ENCODE results near the gene LMNA. TPM values are rescaled to one million over a fixed set of nuclear protein-coding genes. Genes with fewer than 3 reads are reported as not detected.
"Not testable (repeated sequence)": the region's sequence is repeated elsewhere in the genome, so short reads cannot be mapped to it uniquely, and the experiment has no call there.

The LMNA gene
- 944 and 992 TPM in 2 replicates for total RNA-seq (2014; rRNA removed; shearing (Covaris generic))

DNA sequence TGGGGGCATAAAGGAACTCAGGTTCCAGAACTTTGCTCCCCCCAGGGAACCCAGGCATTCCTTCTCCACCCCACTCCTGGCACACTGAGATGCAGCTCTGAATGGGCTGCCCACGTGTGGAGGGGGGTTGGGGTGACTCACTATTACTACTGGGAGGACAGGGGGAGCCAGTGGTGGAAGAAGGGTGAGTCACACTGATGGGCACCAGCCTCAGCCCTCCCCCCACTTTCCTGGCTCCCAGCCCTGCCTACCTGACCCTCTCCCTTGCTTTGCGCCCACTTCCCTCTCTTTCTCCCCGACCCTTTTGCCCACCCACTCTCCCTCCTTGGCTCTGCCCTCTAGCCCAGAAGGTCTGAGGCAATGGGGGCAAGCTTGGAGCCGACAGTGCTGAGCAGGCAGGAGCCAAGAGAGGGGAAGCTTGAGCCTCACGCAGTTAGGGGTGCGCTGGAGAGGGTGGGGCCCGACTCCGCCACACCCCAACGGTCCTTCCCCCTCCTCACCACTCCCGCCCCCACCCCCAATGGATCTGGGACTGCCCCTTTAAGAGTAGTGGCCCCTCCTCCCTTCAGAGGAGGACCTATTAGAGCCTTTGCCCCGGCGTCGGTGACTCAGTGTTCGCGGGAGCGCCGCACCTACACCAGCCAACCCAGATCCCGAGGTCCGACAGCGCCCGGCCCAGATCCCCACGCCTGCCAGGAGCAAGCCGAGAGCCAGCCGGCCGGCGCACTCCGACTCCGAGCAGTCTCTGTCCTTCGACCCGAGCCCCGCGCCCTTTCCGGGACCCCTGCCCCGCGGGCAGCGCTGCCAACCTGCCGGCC is at the start of gene LMNA:
LMNA (plus strand) TSS at position 611 of the 818 bp plus-strand sequence. CDS start 208 bp downstream, outside the sequence.
- Histone ChIP-seq H3K27ac (peak within 1 kb of the TSS; percentile 92), H3K27me3 (replicated peaks) (no peaks in the 10 kb centered on the region), H3K4me3 (peak within 1 kb of the TSS; percentile 95), H3K9me3 (replicated peaks) (no peaks in the 10 kb centered on the region), H3K4me1 (replicated peaks) (peaks cover 47% of the 10 kb centered on the region), H3K36me3 (peaks cover 41% of the 10 kb centered on the region)
- DNase-seq (ENCODE audit: low read depth in 1 of 2, low spot score in 2 of 2): peak; percentile 98

DNA sequence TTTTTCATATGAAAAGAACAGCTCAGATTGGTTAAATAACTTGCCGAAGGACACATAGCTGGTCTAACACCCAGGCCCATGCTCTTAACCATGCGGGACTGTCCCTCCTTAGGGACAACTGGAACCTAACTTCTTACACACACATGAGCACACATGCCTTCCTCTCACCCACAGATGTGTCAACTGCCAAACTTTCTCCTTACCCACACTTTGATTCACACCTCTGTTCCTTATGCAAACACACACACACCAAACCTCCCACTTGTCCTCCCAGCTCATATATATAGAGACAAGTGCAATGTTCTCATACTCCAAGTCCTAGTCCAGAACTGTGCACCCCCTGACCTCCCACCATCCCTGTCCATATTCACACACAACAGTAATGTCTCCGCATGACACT is 49.3 kb upstream of the LMNA start:
- no peak for DNase-seq (ENCODE audit: low read depth in 1 of 2, low spot score in 2 of 2)
- Histone ChIP-seq H3K27me3 (replicated peaks) (no peaks in the 10 kb centered on the region), H3K9me3 (replicated peaks) (no peaks in the 10 kb centered on the region), H3K4me3 (no peak overlapping the region), H3K27ac (no peak overlapping the region), H3K36me3 (no peaks in the 10 kb centered on the region), H3K4me1 (replicated peaks) (peaks cover 15% of the 10 kb centered on the region)

DNA sequence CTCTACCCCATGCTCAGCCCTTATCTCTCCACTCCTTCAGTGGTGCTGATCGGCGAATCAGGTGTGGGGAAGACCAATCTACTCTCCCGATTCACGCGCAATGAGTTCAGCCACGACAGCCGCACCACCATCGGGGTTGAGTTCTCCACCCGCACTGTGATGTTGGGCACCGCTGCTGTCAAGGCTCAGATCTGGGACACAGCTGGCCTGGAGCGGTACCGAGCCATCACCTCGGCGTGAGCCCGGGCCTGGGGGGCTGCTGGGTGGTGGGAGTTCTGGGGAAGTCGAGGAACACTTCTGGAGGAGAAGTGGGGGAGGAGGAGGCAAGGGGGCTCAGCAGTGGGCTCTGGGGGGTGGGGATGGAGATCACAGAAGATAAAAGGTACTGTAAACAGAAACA is 48.6 kb upstream of the LMNA start:
- no peak overlapping the region for H3K27ac ChIP-seq
- no peaks in the 10 kb centered on the region for H3K9me3 ChIP-seq (replicated peaks)
- H3K27me3 ChIP-seq (replicated peaks): no peaks in the 10 kb centered on the region
- no peak overlapping the region for H3K4me3 ChIP-seq
- peaks cover 15% of the 10 kb centered on the region for H3K4me1 ChIP-seq (replicated peaks)
- no peaks in the 10 kb centered on the region for H3K36me3 ChIP-seq
- DNase-seq (ENCODE audit: low read depth in 1 of 2, low spot score in 2 of 2): no peak

DNA sequence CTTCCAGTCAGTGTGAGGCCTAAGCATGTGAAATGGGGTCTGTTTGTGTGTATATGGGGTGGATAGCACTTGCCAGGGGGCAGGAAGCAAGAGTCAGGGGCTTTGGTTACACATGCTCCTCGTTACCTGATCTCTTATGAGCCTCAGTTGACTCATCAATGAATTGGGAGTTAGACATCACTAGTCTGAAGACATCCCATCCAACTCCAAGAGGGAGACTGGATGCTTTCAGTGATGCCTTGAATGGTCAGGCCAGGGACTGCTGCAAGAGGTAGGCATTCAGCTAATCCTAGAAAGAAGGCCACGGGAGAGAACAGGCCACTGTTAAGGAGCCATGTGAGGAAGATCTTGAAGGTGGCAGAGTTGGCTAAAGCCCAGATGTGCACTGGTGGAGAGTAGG is 47.2 kb upstream of the LMNA start:
- H3K4me3 ChIP-seq: no peak overlapping the region
- H3K4me1 ChIP-seq (replicated peaks): peaks cover 15% of the 10 kb centered on the region
- DNase-seq (ENCODE audit: low read depth in 1 of 2, low spot score in 2 of 2): no peak
- no peak overlapping the region for H3K27ac ChIP-seq
- no peaks in the 10 kb centered on the region for H3K27me3 ChIP-seq (replicated peaks)
- no peaks in the 10 kb centered on the region for H3K36me3 ChIP-seq
- H3K9me3 ChIP-seq (replicated peaks): no peaks in the 10 kb centered on the region

DNA sequence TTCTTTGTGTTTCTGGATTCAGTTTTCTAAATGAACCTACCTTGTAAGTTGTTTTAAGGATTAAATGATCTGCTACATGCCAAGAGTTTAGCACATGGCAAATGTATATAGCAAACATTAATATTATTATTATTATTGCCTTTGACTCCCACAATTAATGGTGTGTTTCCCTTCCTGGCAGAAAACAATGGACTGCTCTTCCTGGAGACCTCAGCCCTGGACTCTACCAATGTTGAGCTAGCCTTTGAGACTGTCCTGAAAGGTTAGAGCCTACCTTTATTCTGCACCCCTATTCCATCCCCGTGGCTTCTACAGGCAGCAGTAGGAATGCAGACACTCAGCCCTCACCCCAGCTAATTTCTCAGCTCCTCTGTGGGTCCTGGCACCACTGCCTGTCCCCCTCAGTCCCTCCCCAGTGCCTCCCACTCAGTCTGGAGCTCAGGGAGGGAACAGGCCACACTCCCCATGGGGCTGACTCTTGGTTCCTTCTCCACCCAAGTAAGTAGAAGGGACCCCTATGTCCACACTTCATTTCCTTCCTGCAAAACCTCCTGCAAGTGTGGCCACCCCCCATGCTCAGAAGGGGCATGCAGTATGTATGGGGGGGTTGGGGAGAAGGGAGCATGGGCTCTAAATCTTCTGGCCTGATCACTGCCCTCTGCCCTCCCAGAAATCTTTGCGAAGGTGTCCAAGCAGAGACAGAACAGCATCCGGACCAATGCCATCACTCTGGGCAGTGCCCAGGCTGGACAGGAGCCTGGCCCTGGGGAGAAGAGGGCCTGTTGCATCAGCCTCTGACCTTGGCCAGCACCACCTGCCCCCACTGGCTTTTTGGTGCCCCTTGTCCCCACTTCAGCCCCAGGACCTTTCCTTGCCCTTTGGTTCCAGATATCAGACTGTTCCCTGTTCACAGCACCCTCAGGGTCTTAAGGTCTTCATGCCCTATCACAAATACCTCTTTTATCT is 44.7 kb upstream of the LMNA start:
- no peaks in the 10 kb centered on the region for H3K4me1 ChIP-seq (replicated peaks)
- no peaks in the 10 kb centered on the region for H3K36me3 ChIP-seq
- H3K4me3 ChIP-seq: no peak overlapping the region
- H3K27ac ChIP-seq: no peak overlapping the region
- no peaks in the 10 kb centered on the region for H3K27me3 ChIP-seq (replicated peaks)
- no peaks in the 10 kb centered on the region for H3K9me3 ChIP-seq (replicated peaks)
- DNase-seq (ENCODE audit: low read depth in 1 of 2, low spot score in 2 of 2): no peak

DNA sequence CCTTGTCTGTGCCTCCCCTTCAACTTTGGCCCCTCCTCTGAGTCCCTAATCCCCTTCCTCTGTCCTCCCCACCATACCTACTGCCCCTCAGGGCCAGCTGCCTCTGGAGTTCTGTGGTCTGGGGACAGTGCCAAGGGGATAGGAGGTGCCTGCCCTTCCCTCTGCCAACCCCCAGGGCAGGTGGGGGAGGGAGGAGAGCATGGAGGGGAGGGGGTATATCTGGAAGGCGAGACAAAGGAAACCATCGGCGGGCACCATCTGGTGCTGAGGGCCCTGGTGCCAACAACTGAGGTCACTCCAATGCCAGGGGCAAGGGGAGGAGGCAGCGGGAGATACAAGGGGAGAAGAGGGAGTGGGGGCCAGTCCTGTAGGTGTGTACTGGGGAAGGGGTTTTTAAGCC is 44.0 kb upstream of the LMNA start:
- Histone ChIP-seq H3K27me3 (replicated peaks) (no peaks in the 10 kb centered on the region), H3K27ac (no peak overlapping the region), H3K36me3 (no peaks in the 10 kb centered on the region), H3K4me1 (replicated peaks) (no peaks in the 10 kb centered on the region), H3K4me3 (no peak overlapping the region), H3K9me3 (replicated peaks) (no peaks in the 10 kb centered on the region)
- no peak for DNase-seq (ENCODE audit: low read depth in 1 of 2, low spot score in 2 of 2)

DNA sequence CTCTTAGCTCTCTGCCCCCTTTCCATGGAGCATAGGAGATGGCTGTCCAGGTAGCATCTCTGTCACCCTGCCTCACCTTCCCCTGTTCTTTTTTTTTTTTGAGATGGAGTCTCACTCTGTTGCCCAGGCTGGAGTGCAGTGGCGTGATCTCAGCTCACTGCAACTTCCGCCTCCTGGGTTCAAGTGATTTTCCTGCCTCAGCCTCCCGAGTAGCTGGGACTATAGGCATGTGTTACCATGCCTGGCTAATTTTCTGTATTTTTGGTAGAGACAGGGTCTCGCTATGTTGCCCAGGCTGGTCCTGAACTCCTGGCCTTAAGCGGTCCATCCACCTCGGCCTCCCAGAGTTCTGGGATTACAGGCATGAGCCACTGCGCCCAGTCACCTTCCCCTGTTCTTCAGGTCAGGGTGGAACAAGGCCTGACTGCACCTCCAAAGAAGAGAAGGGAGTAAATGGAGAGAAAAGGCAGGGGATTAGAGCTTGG is 43.1 kb upstream of the LMNA start:
- not testable (repeated sequence) for H3K27ac ChIP-seq; H3K9me3 ChIP-seq (replicated peaks); H3K4me3 ChIP-seq; H3K27me3 ChIP-seq (replicated peaks); DNase-seq (ENCODE audit: low read depth in 1 of 2, low spot score in 2 of 2); H3K4me1 ChIP-seq (replicated peaks); H3K36me3 ChIP-seq

DNA sequence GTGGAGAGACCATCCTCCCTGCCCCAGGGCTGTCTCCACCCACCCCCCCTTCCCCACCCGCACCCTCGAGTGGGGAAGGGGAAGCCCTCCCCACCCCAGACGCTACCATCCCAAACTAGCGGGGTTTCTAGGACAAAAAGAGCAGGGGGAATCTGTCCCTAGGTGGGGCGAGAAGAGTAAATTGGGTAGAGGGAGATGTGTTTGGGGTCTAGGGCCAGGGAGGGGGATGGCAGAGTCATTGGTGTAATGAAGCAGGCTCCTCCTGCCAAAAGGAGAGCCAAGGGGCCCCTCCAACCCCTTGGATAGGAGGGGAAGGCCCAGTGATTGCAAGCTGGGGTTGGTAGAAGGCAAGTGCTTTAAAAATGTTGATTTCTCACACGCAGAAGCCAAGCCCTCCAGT is 42.3 kb upstream of the LMNA start:
- Histone ChIP-seq H3K9me3 (replicated peaks) (no peaks in the 10 kb centered on the region), H3K27ac (no peak overlapping the region), H3K4me3 (no peak overlapping the region), H3K27me3 (replicated peaks) (no peaks in the 10 kb centered on the region), H3K36me3 (peaks cover 6% of the 10 kb centered on the region), H3K4me1 (replicated peaks) (no peaks in the 10 kb centered on the region)
- no peak for DNase-seq (ENCODE audit: low read depth in 1 of 2, low spot score in 2 of 2)

DNA sequence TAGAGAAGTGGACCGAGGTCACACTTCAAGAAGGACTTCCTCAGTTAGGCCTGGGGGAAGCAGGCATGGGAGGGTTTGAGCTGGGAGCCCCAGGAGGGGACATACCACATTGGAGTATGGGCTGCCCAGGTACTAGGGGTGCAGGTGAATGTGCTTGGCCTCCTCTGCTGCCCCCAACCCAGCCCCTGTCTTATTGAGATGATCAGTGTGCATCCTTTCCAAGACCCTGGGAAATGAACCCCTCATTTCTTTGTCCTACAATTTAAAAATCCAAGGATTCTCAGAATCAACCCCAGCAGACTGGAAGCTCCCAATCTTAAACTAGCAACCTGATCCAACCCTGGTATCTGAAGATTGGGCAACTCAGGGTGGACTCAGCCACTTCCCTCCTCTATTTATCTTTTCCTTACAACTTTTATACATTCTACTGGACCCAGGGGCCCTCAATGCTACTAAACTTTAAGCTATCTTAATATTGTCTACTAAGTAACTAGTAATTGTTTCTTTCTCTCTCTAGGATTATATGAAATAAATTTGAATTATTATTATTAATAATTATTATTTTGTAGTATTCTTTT is 41.3 kb upstream of the LMNA start:
- Histone ChIP-seq H3K4me1 (replicated peaks) (no peaks in the 10 kb centered on the region), H3K36me3 (peaks cover 8% of the 10 kb centered on the region), H3K27me3 (replicated peaks) (no peaks in the 10 kb centered on the region), H3K4me3 (no peak overlapping the region), H3K27ac (no peak overlapping the region), H3K9me3 (replicated peaks) (no peaks in the 10 kb centered on the region)
- DNase-seq (ENCODE audit: low read depth in 1 of 2, low spot score in 2 of 2): no peak

DNA sequence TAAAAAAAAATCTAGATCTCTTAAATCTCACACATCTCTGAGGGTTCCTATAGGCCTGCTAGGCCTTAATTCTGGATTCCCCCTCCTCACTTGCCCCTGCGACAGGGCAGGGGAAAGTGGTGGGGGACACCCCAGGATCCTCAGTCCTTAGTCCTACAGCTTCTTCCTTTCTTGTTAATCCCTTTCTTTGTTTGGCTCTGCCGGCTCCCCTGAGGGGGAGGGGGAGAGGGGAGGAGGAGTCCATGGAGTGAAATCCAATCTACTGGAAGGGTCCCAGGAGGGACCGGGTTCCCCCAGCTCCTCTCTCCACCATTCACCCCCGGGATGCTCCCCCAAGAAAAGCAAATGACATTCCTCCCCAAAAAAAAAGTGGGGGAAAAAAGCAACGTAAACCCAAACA is 40.8 kb upstream of the LMNA start:
- H3K4me3 ChIP-seq: no peak overlapping the region
- peaks cover 8% of the 10 kb centered on the region for H3K36me3 ChIP-seq
- no peaks in the 10 kb centered on the region for H3K27me3 ChIP-seq (replicated peaks)
- no peak for DNase-seq (ENCODE audit: low read depth in 1 of 2, low spot score in 2 of 2)
- no peak overlapping the region for H3K27ac ChIP-seq
- no peaks in the 10 kb centered on the region for H3K4me1 ChIP-seq (replicated peaks)
- H3K9me3 ChIP-seq (replicated peaks): no peaks in the 10 kb centered on the region

DNA sequence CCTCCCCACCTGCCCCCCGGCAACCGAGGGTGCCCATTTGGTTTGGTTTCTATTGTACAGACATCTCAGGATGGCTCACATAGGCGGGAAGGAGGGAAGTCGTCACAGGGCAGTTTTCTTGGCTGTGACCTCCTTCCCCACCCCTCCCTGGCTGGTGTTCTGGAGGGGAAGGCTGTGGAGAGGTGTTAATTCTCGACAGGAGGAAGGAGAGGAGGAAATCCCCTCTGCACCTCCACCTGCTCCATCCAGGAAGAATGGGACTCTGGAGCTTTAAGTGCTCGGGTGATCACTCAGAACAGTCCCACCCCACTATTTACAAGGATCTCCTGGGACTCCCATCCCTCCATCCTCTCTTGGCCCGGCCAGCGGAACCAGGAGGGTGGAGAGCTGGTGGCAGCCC is 39.9 kb upstream of the LMNA start:
- Histone ChIP-seq H3K36me3 (peaks cover 8% of the 10 kb centered on the region), H3K9me3 (replicated peaks) (no peaks in the 10 kb centered on the region), H3K4me1 (replicated peaks) (no peaks in the 10 kb centered on the region), H3K27ac (no peak overlapping the region), H3K4me3 (no peak overlapping the region), H3K27me3 (replicated peaks) (no peaks in the 10 kb centered on the region)
- DNase-seq (ENCODE audit: low read depth in 1 of 2, low spot score in 2 of 2): no peak

DNA sequence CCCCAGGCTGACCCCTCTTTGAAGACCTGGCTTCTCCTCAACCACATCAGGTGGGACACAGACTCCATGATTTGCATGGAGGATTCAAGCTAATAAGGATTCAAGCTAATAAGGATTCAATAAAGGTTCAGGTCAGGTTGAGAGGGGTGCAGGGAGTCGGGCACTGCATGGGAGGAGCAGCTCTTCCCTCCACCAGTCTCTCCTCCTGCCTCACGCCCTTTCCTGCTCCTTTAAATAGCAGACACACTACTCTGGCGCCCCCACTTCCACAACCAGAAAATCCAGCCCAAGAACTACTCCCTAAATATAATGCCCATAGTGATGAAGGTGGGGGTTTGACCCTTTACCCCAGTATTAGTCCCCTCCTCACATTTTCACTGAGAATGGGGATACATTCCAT is 39.3 kb upstream of the LMNA start:
- Histone ChIP-seq H3K4me1 (replicated peaks) (no peaks in the 10 kb centered on the region), H3K36me3 (peaks cover 8% of the 10 kb centered on the region), H3K9me3 (replicated peaks) (no peaks in the 10 kb centered on the region), H3K27me3 (replicated peaks) (no peaks in the 10 kb centered on the region), H3K27ac (no peak overlapping the region), H3K4me3 (no peak overlapping the region)
- DNase-seq (ENCODE audit: low read depth in 1 of 2, low spot score in 2 of 2): no peak

DNA sequence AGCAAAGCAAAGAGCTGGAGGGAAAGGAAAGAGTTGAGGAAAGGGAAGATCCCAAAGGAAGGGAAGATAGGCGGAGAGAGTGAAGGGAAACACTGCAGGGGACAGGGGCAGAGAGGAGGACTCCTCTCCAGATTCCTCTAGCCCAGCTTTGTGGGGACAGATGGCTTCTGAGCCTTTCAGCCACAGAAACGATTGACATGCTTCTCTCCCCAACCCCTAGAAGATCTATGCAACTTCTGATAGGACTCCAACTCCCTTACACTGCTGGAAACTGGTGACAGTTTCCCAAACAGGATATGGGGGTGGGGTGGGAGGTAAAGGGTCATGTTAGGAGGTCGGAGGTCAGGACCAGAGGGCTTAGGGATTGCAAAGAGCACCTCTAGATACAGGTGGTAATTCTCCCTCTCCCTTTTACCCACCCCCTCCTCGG is 38.7 kb upstream of the LMNA start:
- Histone ChIP-seq H3K27ac (no peak overlapping the region), H3K4me3 (no peak overlapping the region), H3K27me3 (replicated peaks) (no peaks in the 10 kb centered on the region), H3K9me3 (replicated peaks) (no peaks in the 10 kb centered on the region), H3K36me3 (peaks cover 8% of the 10 kb centered on the region), H3K4me1 (replicated peaks) (peaks cover 4% of the 10 kb centered on the region)
- DNase-seq (ENCODE audit: low read depth in 1 of 2, low spot score in 2 of 2): no peak
